GM18909 (cell line): Measurements from ENCODE around the gene TFR2.
A peak's percentile ranks its signal among the peaks of the same experiment; 100 is the strongest.
"Not testable (repeated sequence)": the region's sequence is repeated elsewhere in the genome, so short reads cannot be mapped to it uniquely, and the experiment has no call there.

ENCODE experiments used
- ATAC-seq: cut with Tn5 transposase; IDR thresholded peaks from one replicate; pipeline ENCODE4 v1.9.1; 2021; ENCODE audit warnings: mild to moderate bottlenecking; ENCODE audit not compliant: unreplicated experiment, poor library complexity

TFR2 gene

DNA sequence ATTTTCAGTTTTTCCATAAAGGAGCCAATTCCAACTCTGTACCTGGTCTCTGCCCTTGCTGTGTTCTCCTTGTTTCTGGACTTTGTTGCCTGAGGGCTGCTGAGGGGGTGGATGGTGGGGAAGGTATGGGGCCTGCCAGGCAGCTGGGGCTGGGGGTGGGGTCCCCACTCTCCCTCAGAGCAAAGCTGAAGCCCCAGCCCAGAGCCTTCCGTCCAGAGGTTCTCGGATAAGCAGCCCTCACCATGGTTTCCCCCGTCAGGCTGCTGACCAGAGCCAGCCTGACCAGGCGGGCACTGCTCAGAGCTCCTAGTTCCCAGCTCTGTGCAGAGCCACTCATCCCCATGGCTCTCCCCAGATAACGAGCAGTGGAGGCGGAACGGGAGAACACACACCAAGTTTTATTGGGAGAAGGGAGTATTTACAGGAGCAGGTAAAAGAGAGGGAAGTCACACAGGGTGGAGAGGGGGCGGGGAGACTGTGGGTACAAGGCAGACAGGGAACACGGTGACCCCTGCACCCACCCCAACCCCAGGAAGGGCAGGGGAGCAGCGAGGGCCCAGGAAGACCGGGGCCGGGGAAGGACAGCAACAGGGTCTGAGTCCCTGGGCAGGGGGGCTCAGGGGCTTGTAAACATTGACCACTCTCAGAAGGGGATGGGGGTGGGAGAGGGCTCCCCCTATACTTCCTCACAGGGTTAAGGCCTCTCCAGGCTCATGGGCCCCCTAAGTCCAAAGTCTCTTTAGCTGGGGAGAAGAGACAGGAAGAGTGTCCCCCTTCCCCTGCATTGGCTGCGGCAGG, 38.0 kb upstream of the TFR2 start:
- ATAC-seq: no peak

DNA sequence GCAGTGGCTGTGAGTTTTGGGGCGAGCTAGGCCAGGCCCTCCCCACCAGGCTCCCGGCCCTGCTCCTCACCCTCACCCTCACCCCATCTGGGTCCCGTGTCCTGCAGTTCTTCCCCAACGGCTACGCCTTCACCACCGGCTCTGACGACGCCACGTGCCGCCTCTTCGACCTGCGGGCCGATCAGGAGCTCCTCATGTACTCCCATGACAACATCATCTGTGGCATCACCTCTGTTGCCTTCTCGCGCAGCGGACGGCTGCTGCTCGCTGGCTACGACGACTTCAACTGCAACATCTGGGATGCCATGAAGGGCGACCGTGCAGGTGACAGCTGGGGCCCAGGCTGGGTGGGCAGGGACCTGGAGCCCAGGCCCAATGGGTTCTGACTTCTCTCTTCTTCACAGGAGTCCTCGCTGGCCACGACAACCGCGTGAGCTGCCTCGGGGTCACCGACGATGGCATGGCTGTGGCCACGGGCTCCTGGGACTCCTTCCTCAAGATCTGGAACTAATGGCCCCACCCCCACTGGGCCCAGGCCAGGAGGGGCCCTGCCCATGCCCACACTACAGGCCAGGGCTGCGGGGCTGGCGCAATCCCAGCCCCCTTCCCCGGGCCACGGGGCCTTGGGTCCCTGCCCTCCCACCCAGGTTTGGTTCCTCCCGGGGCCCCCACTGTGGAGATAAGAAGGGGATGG, 37.1 kb upstream of the TFR2 start:
- no peak for ATAC-seq

DNA sequence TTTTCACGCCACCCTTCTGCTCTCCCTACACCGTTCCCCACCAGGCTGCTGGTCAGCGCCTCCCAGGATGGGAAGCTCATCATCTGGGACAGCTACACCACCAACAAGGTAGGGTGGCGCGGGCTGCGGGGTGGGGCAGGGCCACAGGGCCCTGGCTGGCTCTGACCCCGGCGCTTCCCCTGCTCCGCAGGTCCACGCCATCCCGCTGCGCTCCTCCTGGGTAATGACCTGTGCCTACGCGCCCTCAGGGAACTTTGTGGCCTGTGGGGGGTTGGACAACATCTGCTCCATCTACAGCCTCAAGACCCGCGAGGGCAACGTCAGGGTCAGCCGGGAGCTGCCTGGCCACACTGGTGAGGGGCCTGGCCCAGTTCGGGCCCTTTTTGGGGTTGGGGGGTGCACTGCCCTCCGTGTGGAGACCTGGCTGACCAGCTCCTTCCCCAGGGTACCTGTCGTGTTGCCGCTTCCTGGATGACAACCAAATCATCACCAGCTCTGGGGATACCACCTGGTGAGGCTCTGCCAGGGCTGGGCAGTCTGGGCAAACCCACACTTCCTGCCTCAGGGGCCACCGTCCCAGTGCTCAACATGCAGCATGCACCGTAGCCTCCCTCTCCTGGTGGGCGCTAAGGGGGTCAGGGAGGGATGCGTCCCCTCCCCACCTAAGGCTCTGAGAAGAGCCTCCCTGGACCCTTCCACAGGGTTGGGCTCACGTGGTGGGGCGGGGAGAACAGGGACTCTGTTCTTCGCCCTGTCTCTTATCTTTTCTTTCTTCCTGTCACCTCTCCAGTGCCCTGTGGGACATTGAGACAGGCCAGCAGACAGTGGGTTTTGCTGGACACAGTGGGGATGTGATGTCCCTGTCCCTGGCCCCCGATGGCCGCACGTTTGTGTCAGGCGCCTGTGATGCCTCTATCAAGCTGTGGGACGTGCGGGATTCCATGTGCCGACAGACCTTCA, 36.2 kb upstream of the TFR2 start:
- no peak for ATAC-seq

DNA sequence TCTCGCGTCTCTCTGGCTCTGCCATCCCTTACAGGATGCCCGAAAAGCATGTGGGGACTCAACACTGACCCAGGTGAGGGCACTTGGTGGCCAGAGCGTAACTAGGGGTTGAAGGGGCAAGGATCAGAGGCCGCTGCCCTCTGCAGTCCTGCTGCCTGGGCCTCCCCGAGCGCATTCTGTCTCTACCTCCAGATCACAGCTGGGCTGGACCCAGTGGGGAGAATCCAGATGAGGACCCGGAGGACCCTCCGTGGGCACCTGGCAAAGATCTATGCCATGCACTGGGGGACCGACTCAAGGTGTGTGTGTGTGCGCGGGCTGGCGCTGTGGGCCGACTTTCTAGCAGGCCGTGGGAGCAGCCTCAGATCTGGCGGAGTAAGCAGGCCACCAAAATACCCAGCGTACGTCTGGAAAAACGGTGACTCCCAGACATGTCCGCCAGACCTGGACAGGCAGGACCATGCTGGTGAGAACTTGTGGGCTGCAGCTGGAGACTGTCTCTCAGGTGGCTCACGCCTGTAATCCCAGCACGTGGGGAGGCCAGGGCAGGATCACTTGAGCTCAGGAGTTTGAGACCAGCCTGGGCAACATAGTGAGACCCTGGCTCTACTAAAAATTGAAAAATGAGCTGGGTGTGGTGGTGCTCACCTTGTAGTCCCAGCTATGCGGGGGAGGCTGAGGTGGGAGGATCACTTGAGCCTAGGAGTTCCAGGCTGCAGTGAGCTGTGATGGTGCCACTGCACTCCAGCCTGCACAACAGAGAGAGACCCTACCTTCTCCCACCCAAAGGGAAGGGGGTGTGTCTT, 35.4 kb upstream of the TFR2 start:
- no peak for ATAC-seq

DNA sequence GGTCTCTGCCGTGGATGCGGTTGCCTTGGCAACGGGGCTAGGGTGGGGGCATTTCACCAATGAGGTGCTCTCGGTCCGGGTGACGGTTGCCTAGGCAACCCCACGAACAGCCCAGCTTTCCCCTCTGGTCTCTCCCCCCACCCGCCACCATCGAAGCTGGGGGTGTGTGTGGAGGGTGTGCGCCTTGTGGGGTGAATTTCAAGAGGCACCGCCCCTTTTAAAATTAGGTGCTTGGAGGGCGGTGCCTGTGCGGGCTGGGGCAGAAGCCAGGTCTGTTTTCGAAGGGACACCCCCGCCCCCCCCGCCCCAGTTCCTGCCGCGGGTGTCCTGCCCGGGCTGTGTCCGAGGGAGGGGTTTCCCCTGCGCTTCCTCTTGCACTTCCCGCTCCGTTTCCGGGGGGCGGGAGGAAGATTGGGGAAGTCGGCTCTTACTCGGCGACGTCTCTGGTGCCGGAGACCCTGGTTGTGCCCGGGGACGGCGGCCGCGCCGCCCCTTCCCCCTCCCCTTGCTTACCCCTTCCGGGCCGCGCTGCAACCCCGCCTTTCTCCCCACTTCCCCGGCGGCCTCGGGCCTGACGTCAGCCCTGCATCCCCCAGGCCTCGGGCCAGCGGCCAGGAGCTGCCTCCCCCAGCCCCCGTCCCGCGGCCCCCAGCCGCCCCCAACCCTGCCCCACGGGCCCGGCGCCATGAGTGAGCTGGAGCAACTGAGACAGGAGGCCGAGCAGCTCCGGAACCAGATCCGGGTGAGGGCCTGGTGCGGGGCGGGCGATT, 34.4 kb upstream of the TFR2 start:
- ATAC-seq: peak; percentile 38

DNA sequence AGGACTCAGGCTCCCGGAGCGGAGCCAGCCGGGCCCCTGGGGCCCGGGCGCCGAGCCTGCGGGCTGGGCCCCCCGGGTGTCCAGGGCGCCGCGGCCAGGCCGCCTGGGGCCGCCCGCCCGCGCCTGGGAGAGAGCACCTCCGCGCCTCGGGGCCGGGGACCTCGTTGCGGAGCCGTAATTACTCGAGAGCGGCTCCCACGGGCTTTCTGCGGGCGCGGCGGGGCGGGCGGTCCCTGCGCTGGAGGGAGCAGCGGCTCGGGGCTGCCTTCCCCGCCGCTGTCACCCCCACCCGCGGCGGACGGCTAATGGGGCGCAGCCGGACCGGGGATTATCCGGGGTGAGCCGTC, 33.7 kb upstream of the TFR2 start:
- ATAC-seq: no peak

DNA sequence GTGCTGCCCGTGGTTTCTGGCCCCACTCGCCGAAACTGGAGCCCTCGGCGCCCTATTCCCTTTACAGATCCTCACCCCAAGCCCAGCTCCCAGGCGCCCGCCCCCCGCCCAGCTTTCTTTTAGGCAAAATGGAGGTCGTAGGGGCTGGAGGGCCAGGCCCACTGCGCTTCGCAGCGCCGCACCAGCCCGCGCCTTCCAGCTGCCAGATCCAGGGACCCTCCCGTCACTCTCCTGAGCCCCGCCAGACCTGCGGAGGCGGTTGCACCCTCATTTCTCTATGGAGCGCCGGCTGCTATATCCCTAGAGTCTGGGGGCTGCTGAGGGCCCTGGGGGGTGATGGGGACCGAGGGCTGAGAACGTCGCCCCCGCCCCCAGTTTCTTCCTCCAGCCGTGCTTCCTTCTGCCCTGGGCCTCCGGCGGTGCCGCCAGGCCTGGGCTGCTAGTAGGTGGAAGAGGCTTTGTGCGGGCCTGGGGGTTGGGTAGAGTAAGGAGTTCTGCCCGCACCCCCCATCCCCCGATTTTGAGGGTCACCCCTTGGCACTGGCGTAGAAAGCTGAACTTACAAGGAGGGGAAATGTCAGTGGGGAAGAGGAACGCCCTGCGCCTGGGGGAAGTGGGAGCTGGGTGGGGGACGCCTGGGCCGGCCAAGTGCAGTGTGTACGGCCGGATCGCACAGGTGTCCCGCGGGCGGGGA, 33.2 kb upstream of the TFR2 start:
- ATAC-seq: no peak

DNA sequence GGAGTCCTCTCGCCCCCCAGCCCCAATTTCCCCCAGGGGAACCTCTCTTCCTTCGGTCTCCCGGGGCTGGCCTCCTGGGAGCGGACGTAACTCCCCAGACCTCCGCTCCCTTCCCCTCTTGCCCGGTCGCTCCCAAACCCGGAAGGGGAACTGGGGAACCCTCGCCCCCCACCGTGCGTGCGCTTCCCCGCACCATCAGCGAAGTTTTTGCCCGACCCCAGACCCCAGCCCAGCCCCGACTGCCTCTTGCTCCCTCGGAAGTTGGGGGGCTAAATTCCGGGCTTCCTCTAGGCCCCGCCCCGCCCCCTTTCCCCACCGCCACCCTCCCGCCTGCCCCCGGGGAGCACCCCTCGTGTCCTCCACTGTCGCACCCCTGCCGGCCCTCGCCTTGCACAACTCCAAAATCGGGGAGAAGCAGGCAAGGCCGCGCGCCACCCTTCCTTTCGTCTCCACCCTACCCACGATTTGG, 32.6 kb upstream of the TFR2 start:
- ATAC-seq: peak; percentile 9

DNA sequence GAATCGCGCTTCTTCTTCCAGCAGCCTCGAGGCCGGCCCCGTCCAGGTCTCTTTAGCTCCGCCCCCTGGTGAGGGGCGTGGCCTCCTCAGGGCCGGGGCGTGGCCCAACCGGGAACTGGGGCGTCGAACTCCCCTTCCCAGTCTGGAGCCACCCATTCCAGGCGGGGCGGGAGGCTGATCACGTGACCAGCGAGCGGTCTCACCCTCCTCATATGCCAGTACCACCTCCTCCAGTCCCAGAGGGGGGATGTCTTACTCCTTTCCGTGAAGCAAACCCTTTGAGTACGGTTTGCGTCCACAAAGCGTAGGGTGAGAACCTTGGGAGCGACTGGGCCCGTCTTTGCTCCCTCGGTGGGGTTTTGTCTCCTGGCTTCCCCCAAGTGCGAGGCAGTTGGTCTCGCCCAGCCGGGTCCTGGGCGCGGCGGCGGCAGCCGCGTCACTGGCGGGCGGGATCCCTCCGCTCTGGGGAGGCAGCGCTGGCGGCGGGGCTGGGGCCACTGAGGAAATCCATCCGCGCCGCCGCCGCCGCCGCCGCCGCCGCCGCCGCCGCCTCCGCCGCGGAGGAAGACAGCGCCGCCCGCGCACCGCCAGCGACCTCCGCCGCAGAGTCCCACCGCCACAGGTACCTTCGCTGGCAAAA, 32.1 kb upstream of the TFR2 start, which contains the start of gene GNB2:
Gene GNB2, plus strand, starts transcription at position 439 of the 640 bp plus-strand sequence. CDS start 2,526 bp downstream, outside the sequence.
- peak; percentile 63 for ATAC-seq

DNA sequence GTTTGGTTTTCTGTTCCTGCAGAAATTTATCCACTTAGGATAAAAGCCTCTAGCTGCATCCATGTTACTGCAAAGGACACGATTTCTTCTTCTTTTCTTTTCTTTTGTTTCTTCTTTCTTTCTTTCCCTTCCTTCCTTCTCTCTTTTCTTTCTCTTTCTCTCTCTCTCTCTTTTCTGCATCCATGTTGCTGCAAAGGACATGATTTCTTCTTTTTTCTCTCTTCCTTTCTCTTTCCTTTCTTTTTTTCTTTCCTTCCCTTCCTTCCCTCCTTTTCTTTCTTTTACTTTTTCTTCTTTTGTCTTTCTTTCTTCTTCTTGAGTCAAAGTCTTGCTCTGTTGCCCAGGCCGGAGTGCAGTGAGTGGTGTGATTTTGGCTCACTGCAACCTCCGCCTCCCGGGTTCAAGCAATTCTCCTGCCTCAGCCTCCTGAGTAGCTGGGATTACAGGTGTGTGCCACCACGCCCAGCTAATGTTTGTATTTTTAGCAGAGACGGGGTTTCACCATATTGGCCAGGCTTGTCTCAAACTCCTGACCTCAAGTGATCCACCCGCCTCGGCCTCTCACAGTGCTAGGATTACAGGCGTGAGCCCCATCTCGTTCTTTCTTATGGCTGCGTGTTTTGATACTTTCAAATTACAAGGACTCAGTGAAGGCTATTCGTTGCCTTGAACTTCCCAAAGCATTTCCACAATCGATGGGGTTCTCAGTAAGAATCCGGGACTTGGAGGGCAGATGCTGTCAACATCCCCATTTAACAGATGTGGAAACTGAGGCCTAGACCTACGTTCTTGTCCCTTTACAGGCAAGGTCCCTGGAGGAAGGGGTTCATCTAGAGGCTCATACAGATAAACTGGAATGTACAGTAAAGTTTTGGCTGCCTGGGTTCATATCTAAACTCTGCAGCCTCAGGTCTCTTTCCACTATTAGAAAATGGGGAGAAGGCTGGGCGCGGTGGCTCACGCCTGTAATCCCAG, 30.3 kb upstream of the TFR2 start:
- ATAC-seq: no peak

DNA sequence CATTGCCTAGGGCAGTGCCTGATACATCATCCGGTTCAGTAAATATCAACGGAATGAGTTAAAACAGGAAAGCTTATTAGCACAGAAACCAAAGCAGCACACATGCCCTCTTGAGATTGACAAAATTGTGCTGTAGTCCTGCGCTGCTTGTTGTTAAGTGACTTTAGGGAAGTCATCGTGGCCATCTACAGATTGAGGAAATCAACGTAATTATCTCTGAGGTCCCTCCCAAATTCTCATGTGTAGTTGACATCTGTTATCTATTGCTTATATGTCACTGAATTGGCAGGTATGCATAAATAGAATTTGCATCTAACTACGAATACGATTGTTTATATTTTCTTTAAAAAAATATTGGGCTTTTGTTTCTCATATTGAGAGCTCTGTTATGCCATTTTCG, 28.7 kb upstream of the TFR2 start:
- ATAC-seq: no peak

DNA sequence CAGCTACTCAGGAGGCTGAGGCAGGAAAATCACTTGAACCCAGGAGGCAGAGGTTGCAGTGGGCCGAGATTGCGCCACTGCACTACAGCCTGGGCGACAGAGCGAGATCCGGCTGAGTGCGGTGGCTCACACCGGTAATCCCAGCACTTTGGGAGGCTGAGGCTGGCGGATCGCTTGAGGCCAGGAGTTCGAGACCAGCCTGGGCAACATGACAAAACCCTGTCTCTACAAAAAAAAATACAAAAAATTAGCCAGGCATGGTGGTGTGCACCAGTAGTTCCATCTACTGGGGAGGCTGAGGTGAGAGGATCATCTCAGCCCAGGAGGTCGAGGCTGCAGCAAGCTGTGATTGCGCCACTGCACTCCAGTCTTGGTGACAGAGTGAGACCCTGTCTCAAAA, 27.8 kb upstream of the TFR2 start:
- not testable (repeated sequence) for ATAC-seq

DNA sequence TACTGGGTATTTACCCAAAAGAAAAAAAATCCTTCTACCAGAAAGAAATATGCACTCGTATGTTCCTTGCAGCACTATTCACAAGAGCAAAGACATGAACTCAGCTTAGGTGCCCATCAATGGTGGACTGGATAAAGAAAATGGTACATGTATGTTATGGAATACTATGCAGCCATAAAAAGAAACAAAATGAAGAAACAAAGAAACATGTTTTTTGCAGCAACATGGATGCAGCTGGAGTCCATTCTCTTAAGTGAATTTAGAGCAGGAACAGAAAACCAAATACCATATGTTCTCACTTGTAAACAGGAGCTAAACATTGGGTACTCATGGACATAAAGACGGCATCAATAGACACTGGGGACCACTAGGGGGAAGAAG, 26.7 kb upstream of the TFR2 start:
- no peak for ATAC-seq

DNA sequence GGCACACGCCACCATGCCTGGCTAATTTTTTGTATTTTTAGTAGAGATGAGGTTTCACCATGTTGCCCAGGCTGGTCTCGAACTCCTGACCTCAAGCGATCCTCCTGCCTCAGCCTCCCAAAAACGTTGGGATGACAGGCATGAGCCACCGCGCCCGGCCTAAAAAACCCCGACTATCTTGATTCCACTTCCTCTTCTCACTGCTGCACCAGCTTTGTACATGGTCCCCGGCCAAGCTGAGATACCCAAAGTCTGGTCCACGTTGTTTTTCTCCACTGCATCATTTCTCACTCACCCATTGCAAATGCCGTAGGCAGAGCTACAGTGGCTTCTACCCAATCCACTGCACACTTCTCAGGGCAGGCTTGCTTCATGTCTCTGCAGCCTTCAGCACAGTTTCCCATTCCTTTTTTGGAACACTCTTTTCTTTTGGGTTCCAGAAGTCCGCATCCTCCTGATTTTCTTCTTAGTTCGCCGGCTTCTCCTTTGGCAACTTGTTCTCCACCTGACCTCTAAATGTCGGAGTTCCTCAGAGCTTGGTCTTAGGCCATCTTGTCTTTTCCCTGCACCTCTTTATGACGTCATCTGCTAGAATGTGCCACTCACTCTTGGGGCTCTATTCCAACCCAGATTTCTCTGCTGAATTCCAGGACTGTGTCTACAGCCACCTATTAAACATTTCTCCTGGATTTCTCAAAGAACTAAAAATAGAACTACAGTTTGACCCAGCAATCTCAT, 26.1 kb upstream of the TFR2 start:
- ATAC-seq: no peak

DNA sequence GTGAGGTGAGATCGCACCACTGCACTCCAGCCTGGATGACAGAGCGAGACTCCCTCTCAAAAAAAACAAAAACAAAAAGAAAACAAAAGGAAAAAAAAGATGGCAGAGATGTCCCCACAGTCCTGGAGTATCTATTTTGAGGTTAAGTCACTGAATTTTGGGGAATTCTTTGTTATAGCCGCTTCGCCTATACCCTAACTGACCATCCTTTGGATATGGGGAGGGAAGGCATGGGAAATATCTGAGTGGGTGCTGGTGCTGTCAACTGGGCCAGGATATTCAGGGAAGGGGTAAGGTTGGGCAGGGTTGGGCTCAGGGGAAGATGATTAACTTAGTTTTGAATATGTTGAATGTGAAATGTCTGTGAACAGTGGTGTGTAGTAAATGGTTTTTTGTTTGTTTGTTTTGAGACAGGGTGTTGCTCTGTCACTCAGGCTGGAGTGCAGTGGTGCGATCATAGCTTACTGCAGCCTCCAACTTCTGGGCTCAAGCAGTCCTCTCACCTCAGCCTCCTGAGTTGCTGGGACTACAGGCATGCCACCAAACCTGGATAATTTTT, 23.9 kb upstream of the TFR2 start:
- ATAC-seq: no peak

DNA sequence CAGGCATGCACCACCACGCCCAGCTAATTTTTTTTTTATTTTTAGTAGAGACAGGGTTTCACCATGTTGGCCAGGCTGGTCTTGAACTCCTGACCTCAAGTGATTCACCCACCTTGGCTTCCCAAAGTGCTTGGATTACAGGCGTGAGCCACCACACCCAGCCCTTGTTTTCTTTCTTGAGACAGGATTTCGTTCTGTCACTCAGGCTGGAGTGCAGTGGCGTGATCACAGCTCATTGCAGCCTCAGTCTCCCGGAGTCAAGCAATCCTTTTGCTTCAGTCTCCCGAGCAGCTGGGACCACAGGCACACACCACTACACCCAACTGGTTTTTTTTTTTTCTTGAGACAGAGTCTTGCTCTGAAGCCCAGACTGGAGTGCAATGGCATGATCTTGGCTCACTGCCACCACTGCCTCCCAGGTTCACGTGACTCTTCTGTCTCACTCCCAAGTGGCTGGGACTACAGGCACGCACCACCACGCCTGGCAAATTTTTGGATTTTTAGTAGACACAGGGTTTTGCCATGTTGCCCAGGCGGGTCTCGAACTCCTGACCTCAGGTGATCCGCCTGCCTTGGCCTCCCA, 20.9 kb upstream of the TFR2 start:
- ATAC-seq: not testable (repeated sequence)
